Neural progenitor cell (in vitro differentiated cells): ENCODE data around the gene PAX7.

Experiments used
- EZH2 ChIP-seq: fragments of 200-600 bp; sonication (generic); IDR thresholded peaks from 2 replicates; pipeline ENCODE4 v1.6.1; 2017; ENCODE audit warnings: antibody characterized with exemption, mild to moderate bottlenecking, moderate library complexity
- EZH2phosphoT487 ChIP-seq: fragments of 200-600 bp; sonication (generic); IDR thresholded peaks from 2 replicates; pipeline ENCODE4 v1.6.1; 2017; ENCODE audit warnings: antibody characterized with exemption
- TF ChIP-seq, protein P1 (sequence below): fragments of 200-600 bp; sonication (generic); IDR thresholded peaks from 2 replicates; pipeline ENCODE4 v1.5.1; 2017; ENCODE audit warnings: antibody characterized with exemption, mild to moderate bottlenecking

DNA sequence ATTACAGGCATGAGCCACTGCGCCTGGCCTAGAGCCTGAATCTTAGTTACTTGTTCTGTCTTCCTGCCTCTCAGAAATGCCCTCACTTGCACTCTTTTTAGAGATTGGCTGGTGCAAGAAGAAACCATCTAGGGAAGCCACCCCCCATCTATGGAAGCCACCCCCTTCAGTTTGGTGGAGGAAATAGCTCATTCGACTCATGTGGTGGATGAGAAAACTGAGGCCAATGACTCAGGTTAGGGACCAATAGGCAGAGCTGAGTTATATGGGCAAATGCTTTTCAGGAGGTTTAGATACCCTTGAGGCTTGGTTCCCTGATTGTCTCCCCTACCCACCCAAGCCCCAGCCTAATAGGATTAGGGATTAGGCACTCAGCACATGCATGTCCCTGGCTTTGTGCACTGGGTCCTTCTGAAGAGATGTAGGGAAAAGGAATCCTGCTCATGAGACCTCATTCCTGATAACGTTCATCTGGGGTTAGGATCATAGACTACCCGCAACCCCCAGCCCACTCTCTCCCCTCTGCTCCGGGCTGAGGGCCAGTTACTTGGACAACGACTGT lies 77.1 kb downstream of the PAX7 start:
- TF ChIP-seq, protein P1, sequence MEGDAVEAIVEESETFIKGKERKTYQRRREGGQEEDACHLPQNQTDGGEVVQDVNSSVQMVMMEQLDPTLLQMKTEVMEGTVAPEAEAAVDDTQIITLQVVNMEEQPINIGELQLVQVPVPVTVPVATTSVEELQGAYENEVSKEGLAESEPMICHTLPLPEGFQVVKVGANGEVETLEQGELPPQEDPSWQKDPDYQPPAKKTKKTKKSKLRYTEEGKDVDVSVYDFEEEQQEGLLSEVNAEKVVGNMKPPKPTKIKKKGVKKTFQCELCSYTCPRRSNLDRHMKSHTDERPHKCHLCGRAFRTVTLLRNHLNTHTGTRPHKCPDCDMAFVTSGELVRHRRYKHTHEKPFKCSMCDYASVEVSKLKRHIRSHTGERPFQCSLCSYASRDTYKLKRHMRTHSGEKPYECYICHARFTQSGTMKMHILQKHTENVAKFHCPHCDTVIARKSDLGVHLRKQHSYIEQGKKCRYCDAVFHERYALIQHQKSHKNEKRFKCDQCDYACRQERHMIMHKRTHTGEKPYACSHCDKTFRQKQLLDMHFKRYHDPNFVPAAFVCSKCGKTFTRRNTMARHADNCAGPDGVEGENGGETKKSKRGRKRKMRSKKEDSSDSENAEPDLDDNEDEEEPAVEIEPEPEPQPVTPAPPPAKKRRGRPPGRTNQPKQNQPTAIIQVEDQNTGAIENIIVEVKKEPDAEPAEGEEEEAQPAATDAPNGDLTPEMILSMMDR, result no peak
- TF ChIP-seq EZH2 (peak; percentile 19), EZH2phosphoT487 (no peak)
